OCI-LY3 (cell line): Measurements from ENCODE around the gene PALLD.

Experiments
- H2AFZ ChIP-seq: fragments of 200-600, 300-600 bp; shearing (Covaris generic); 2 replicates; pipeline ENCODE4 v1.6.0; 2014; ENCODE audit warnings: antibody characterized with exemption, low read depth, low read length
- H3K27ac ChIP-seq: fragments of 200-600, 300-600 bp; sonication (generic); 2 replicates; pipeline ENCODE4 v1.5.1; 2014; ENCODE audit warnings: mild to moderate bottlenecking, low read length, moderate library complexity, mixed read lengths
- H3K27me3 ChIP-seq: fragments of 200-600, 300-600 bp; sonication (generic); 2 replicates; pipeline ENCODE4 v1.6.1; 2014; ENCODE audit warnings: low read depth, low read length, mixed read lengths
- H3K36me3 ChIP-seq: fragments of 200-600, 300-600 bp; sonication (generic); replicated peaks from 2 replicates; pipeline ENCODE3; 2014; ENCODE audit warnings: low read depth, low read length, mixed read lengths
- H3K4me1 ChIP-seq: fragments of 300-600, 200-600 bp; sonication (generic); 2 replicates; pipeline ENCODE4 v1.6.1; 2014; ENCODE audit warnings: low read length, mixed read lengths
- H3K4me2 ChIP-seq: fragments of 200-600, 300-600 bp; sonication (generic); 2 replicates; pipeline ENCODE4 v1.6.1; 2014; ENCODE audit warnings: low read length, mixed read lengths
- H3K4me3 ChIP-seq: fragments of 300-600, 200-600 bp; sonication (generic); 2 replicates; pipeline ENCODE4 v1.5.1; 2014; ENCODE audit warnings: antibody characterized with exemption, mild to moderate bottlenecking, low read length, moderate library complexity
- H3K79me2 ChIP-seq: fragments of 300-600, 200-600 bp; shearing (Covaris generic); 2 replicates; pipeline ENCODE4 v1.6.1; 2014; ENCODE audit warnings: mild to moderate bottlenecking, low read length, mixed read lengths
- H3K9ac ChIP-seq: fragments of 300-600, 200-600 bp; shearing (Covaris generic); 2 replicates; pipeline ENCODE4 v1.6.0; 2014; ENCODE audit warnings: mild to moderate bottlenecking, low read length, moderate library complexity
- H3K9me3 ChIP-seq: fragments of 200-600, 300-600 bp; shearing (Covaris generic); 2 replicates; pipeline ENCODE4 v1.6.1; 2014; ENCODE audit warnings: low read length, mixed read lengths; ENCODE audit not compliant: insufficient read depth
- H4K20me1 ChIP-seq: fragments of 200-600, 300-600 bp; sonication (generic); 2 replicates; pipeline ENCODE4 v1.6.1; 2016; ENCODE audit warnings: low read length, mixed read lengths; ENCODE audit not compliant: insufficient read depth
- EZH2phosphoT487 ChIP-seq: fragments of 200-600 bp; shearing (Covaris generic); IDR thresholded peaks from 2 replicates; pipeline ENCODE4 v1.6.1; 2018; ENCODE audit warnings: antibody characterized with exemption, mixed run types, low read depth
- TF ChIP-seq, protein P1 (sequence below): fragments of 200-600, 300-600 bp; sonication (generic); IDR thresholded peaks from 2 replicates; pipeline ENCODE4 v1.5.1; 2014; ENCODE audit warnings: antibody characterized with exemption, low read length, low read depth

Gene PALLD

DNA sequence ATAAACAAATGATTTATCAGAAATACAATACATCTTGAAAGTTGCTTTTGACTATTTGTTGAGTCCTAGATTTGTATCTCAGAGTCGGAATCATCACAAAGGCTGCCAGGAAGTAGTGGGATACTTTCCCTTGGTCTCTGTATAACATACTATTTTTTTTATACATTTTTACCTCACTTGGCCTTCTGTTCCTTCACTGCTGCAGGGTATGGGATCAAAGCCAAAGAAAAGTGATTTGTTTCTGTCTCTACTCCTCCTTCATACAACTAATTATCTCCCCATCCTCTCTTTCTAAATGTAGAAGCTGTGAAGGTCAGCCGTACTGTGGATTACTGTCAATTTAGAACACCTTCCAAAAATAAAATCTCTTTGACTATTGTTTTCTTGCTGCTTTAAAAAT is 24.9 kb downstream of the PALLD start:
- H3K27ac ChIP-seq = no peak overlapping the region
- no peak overlapping the region for H3K4me2 ChIP-seq
- no peaks in the 10 kb centered on the region for H3K9me3 ChIP-seq
- H3K9ac ChIP-seq = no peak overlapping the region
- TF ChIP-seq EZH2phosphoT487 = no peak
- TF ChIP-seq, protein P1, sequence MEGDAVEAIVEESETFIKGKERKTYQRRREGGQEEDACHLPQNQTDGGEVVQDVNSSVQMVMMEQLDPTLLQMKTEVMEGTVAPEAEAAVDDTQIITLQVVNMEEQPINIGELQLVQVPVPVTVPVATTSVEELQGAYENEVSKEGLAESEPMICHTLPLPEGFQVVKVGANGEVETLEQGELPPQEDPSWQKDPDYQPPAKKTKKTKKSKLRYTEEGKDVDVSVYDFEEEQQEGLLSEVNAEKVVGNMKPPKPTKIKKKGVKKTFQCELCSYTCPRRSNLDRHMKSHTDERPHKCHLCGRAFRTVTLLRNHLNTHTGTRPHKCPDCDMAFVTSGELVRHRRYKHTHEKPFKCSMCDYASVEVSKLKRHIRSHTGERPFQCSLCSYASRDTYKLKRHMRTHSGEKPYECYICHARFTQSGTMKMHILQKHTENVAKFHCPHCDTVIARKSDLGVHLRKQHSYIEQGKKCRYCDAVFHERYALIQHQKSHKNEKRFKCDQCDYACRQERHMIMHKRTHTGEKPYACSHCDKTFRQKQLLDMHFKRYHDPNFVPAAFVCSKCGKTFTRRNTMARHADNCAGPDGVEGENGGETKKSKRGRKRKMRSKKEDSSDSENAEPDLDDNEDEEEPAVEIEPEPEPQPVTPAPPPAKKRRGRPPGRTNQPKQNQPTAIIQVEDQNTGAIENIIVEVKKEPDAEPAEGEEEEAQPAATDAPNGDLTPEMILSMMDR = no peak
- no peaks in the 10 kb centered on the region for H3K36me3 ChIP-seq
- no peaks in the 10 kb centered on the region for H3K4me1 ChIP-seq
- H4K20me1 ChIP-seq = no peaks in the 10 kb centered on the region
- H3K4me3 ChIP-seq = no peak overlapping the region
- H3K79me2 ChIP-seq = no peaks in the 10 kb centered on the region
- no peak overlapping the region for H2AFZ ChIP-seq
- no peaks in the 10 kb centered on the region; the same call in 1 of the 2 replicates for H3K27me3 ChIP-seq

DNA sequence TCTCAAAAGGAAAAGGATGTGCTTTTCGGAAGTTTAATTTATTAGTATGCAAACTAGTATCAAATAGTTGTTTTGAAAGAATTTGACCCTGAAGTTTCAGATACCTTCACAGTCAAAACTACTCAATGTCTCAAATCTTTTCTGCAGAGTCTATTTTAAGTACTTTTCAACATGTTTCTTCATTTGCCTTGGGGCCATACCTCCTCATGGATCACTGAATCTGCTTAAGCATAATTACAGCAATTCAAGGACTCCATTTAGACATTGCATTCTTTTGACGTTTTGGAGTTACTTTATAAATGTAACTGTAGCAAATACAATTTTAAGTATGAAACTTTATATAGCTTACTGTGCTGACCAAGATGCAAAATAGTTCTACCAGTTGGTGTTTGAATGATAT is 25.5 kb downstream of the PALLD start:
- H4K20me1 ChIP-seq = no peaks in the 10 kb centered on the region
- H3K36me3 ChIP-seq = no peaks in the 10 kb centered on the region
- H3K4me3 ChIP-seq = no peak overlapping the region
- H3K79me2 ChIP-seq = no peaks in the 10 kb centered on the region
- no peak overlapping the region for H2AFZ ChIP-seq
- no peak overlapping the region for H3K9ac ChIP-seq
- no peak overlapping the region for H3K4me2 ChIP-seq
- H3K9me3 ChIP-seq = no peaks in the 10 kb centered on the region
- H3K27me3 ChIP-seq = no peaks in the 10 kb centered on the region
- TF ChIP-seq, protein P1 = no peak
- no peak for TF ChIP-seq EZH2phosphoT487
- H3K27ac ChIP-seq = no peak overlapping the region
- H3K4me1 ChIP-seq = no peaks in the 10 kb centered on the region

- Histone ChIP-seq H3K27ac (no peak overlapping the region), H3K4me2 (no peak overlapping the region), H3K9ac (no peak overlapping the region), H3K79me2 (no peaks in the 10 kb centered on the region), H3K4me3 (no peak overlapping the region), H3K4me1 (no peaks in the 10 kb centered on the region), H4K20me1 (no peaks in the 10 kb centered on the region), H3K9me3 (no peaks in the 10 kb centered on the region), H2AFZ (no peak overlapping the region), H3K36me3 (no peaks in the 10 kb centered on the region), H3K27me3 (no peaks in the 10 kb centered on the region)
- no peak for TF ChIP-seq EZH2phosphoT487
- TF ChIP-seq, protein P1 = no peak
These were observed 26.1 kb downstream of the PALLD start for GRCh38 chr4:168522829-168523489.

DNA sequence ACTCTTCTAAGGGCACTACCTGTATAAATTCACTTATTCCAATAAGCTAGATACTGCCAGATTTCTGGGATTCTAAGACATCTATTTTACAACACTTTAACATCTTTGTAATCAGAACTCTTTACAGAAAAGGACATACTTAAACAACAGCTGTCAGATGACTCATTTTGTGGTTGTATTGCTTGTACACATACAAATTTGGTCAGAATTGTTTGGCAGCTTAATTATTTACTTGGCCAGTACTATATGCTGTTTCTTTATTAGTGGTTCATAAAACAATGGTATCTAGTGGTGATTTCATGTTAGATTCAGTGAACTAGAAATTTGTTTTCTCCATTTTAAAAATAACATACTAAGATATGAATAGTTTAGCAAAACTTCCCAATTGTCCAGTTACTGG is 27.2 kb downstream of the PALLD start:
- no peak overlapping the region for H3K4me2 ChIP-seq
- TF ChIP-seq, protein P1 = no peak
- TF ChIP-seq EZH2phosphoT487 = no peak
- H3K4me3 ChIP-seq = no peak overlapping the region
- H3K79me2 ChIP-seq = no peaks in the 10 kb centered on the region
- no peak overlapping the region for H3K27ac ChIP-seq
- no peaks in the 10 kb centered on the region for H3K36me3 ChIP-seq
- no peaks in the 10 kb centered on the region for H3K27me3 ChIP-seq
- no peaks in the 10 kb centered on the region for H4K20me1 ChIP-seq
- H2AFZ ChIP-seq = no peak overlapping the region
- H3K9me3 ChIP-seq = no peaks in the 10 kb centered on the region
- H3K4me1 ChIP-seq = no peaks in the 10 kb centered on the region
- no peak overlapping the region for H3K9ac ChIP-seq
